IMR-90 (cell line): Measurements from ENCODE around the gene KYAT1. TPM values are rescaled to one million over a fixed set of nuclear protein-coding genes. Genes with fewer than 3 reads are reported as not detected.
A peak's percentile ranks its signal among the peaks of the same experiment; 100 is the strongest.

ENCODE experiments used
- ATAC-seq: fragments of 200-7000 bp; cut with Tn5 transposase; 2 replicates; pipeline ENCODE4 v1.9.1; 2020; ENCODE audit warnings: low read depth, mild to moderate bottlenecking, moderate library complexity
- BruUV-seq: library from RNA; stranded (reverse); fragments of 400-500 nt; replicated peaks from 2 replicates; lab custom pipeline; 2021; lab: Mats Ljungman, UMichigan
- CTCF ChIA-PET: fragments of 300-600 bp; formaldehyde crosslinking; extraction: SDS; loops from one replicate; lab custom pipeline; 2021; ENCODE audit warnings: antibody characterized with exemption; lab: Yijun Ruan, JAX
- POLR2A ChIA-PET: fragments of 300-600 bp; sonication (Branson Sonifier 250); formaldehyde crosslinking; loops from one replicate; lab custom pipeline; 2022; ENCODE audit warnings: antibody characterized with exemption; ENCODE audit not compliant: unreplicated experiment; lab: Charles Lee
- DNase-seq: peaks from one replicate; pipeline ENCODE4 v3.0.0; 2013
- H2AFZ ChIP-seq: replicated peaks from 2 replicates; pipeline ENCODE3; 2013; ENCODE audit warnings: low read length, mild to moderate bottlenecking; ENCODE audit not compliant: poor library complexity
- H2AK5ac ChIP-seq: 2 replicates; pipeline ENCODE4 v1.6.1; 2013; ENCODE audit warnings: low read depth, low read length, inconsistent platforms
- H2AK9ac ChIP-seq: replicated peaks from 2 replicates; pipeline ENCODE3; 2013; ENCODE audit warnings: mild to moderate bottlenecking, low read depth, low read length, moderate library complexity; ENCODE audit not compliant: poor library complexity
- H2BK120ac ChIP-seq: 2 replicates; pipeline ENCODE4 v1.6.1; 2013; ENCODE audit warnings: low read depth, low read length, inconsistent platforms
- H2BK15ac ChIP-seq: 3 replicates; pipeline ENCODE4 v1.6.1; 2013; ENCODE audit warnings: low read depth, low read length, inconsistent platforms
- H2BK20ac ChIP-seq: 2 replicates; pipeline ENCODE4 v1.6.1; 2013; ENCODE audit warnings: low read depth, mild to moderate bottlenecking, inconsistent platforms, low read length, moderate library complexity
- H2BK5ac ChIP-seq: 2 replicates; pipeline ENCODE4 v1.6.1; 2013; ENCODE audit warnings: mild to moderate bottlenecking, low read depth, low read length, inconsistent platforms; ENCODE audit not compliant: poor library complexity, severe bottlenecking
- H3K14ac ChIP-seq: replicated peaks from 2 replicates; pipeline ENCODE4 v1.6.1; 2013; ENCODE audit warnings: low read depth, low read length, inconsistent platforms
- H3K18ac ChIP-seq: 2 replicates; pipeline ENCODE4 v1.6.1; 2013; ENCODE audit warnings: low read depth, low read length, control low read depth
- H3K23ac ChIP-seq: 2 replicates; pipeline ENCODE4 v1.6.1; 2013; ENCODE audit warnings: low read depth, low read length, inconsistent platforms
- H3K27ac ChIP-seq: 2 replicates; pipeline ENCODE4 v1.5.1; 2013; ENCODE audit warnings: mild to moderate bottlenecking, control low read depth, low read length; ENCODE audit not compliant: insufficient read depth
- H3K27me3 ChIP-seq: 2 replicates; pipeline ENCODE4 v1.6.1; 2013; ENCODE audit warnings: low read length; ENCODE audit not compliant: control insufficient read depth, insufficient read depth
- H3K36me3 ChIP-seq: 2 replicates; pipeline ENCODE4 v1.6.1; 2013; ENCODE audit warnings: low read length, mixed read lengths; ENCODE audit not compliant: control insufficient read depth, insufficient read depth
- H3K4ac ChIP-seq: 2 replicates; pipeline ENCODE4 v1.6.1; 2013; ENCODE audit warnings: low read depth, low read length, inconsistent platforms
- H3K4me1 ChIP-seq: 2 replicates; pipeline ENCODE4 v1.6.1; 2013; ENCODE audit warnings: low read length, mixed read lengths; ENCODE audit not compliant: control insufficient read depth, insufficient read depth
- H3K4me2 ChIP-seq: 2 replicates; pipeline ENCODE4 v1.6.1; 2013; ENCODE audit warnings: low read depth, mild to moderate bottlenecking, control low read depth, low read length, moderate library complexity
- H3K4me3 ChIP-seq: 2 replicates; pipeline ENCODE4 v1.5.1; 2013; ENCODE audit warnings: low read depth, mild to moderate bottlenecking, control low read depth, low read length, moderate library complexity; ENCODE audit not compliant: insufficient read depth
- H3K56ac ChIP-seq: 2 replicates; pipeline ENCODE4 v1.6.1; 2013; ENCODE audit warnings: low read length, inconsistent platforms; ENCODE audit not compliant: insufficient read depth; ENCODE audit errors: extremely low read depth
- H3K79me1 ChIP-seq, 2 experiments: 2 replicates each; pipeline ENCODE4 v1.6.1; 2013; ENCODE audit warnings: low read length in 2 of 2, inconsistent platforms in 1 of 2, low read depth in 1 of 2
- H3K9ac ChIP-seq: 2 replicates; pipeline ENCODE4 v1.6.1; 2013; ENCODE audit warnings: low read depth, low read length, control low read depth
- H3K9me1 ChIP-seq: 2 replicates; pipeline ENCODE4 v1.6.1; 2013; ENCODE audit warnings: low read length, inconsistent platforms; ENCODE audit not compliant: insufficient read depth
- H3K9me3 ChIP-seq: 2 replicates; pipeline ENCODE4 v1.6.1; 2013; ENCODE audit warnings: low read length; ENCODE audit not compliant: control insufficient read depth, insufficient read depth
- H4K20me1 ChIP-seq: 2 replicates; pipeline ENCODE4 v1.6.1; 2013; ENCODE audit warnings: low read length, inconsistent platforms; ENCODE audit not compliant: insufficient read depth
- H4K5ac ChIP-seq: 2 replicates; pipeline ENCODE4 v1.6.1; 2013; ENCODE audit warnings: mild to moderate bottlenecking, low read depth, low read length, control low read depth
- H4K8ac ChIP-seq, 2 experiments: 2 replicates each; pipeline ENCODE4 v1.6.1; 2013; ENCODE audit warnings: low read depth in 2 of 2, low read length in 2 of 2, control low read depth in 1 of 2, inconsistent platforms in 1 of 2
- H4K91ac ChIP-seq: 2 replicates; pipeline ENCODE4 v1.6.1; 2013; ENCODE audit warnings: low read depth, low read length, inconsistent platforms; ENCODE audit not compliant: insufficient read depth
- SMC3 ChIP-seq: fragments of 150-350 bp; IDR thresholded peaks from 2 replicates; pipeline ENCODE4 v1.6.1; 2016; ENCODE audit warnings: low read depth, mild to moderate bottlenecking, antibody characterized with exemption, low read length, moderate library complexity
- WGBS, 2 experiments: methylation state at CpG; one replicate each; pipeline versions ENCODE4 v1.1.5 to v1.1.7; 2013; ENCODE audit warnings: missing lambda C conversion rate in 2 of 2; ENCODE audit not compliant: insufficient read length in 1 of 2; ENCODE audit errors: extremely low coverage in 2 of 2; 5-methylcytosine and 5-hydroxymethylcytosine counted together
- dilution Hi-C: fragments of 300-500 bp; cut with HindIII; formaldehyde crosslinking; loops from one replicate; pipeline ENCODE4 v1.14.3; 2018; ENCODE audit warnings: low sequenced_read_pairs; ENCODE audit not compliant: unreplicated experiment
- in situ Hi-C: fragments of 300-500 bp; cut with MboI; formaldehyde crosslinking; loops from 3 replicates; pipeline ENCODE4 v1.14.3; 2019; ENCODE audit warnings: low sequenced_read_pairs, inconsistent platforms, mixed read lengths
- intact Hi-C: fragments of 100-400 bp; cut with micrococcal nuclease; formaldehyde crosslinking; loops from 2 replicates; pipeline ENCODE4 v1.10.0; 2022
- polyA plus RNA-seq, 3 experiments: library from polyadenylated mRNA; depleted of rRNA; stranded (reverse); fragments of >200 nt; gene quantifications; 2 replicates each; pipeline ENCODE4 v1.2.3, GENCODE V29; 2012; ENCODE audit warnings: low replicate concordance in 1 of 3
- total RNA-seq: library from RNA; depleted of rRNA; stranded (reverse); fragments of >200 nt; gene quantifications from 2 replicates; pipeline ENCODE4 v1.2.3, GENCODE V29; 2012

KYAT1 gene
- total and polyA plus RNA-seq, 2 of the 4 experiments (the other 2 are of a cell fraction): 6.8 to 9.5 TPM

DNA sequence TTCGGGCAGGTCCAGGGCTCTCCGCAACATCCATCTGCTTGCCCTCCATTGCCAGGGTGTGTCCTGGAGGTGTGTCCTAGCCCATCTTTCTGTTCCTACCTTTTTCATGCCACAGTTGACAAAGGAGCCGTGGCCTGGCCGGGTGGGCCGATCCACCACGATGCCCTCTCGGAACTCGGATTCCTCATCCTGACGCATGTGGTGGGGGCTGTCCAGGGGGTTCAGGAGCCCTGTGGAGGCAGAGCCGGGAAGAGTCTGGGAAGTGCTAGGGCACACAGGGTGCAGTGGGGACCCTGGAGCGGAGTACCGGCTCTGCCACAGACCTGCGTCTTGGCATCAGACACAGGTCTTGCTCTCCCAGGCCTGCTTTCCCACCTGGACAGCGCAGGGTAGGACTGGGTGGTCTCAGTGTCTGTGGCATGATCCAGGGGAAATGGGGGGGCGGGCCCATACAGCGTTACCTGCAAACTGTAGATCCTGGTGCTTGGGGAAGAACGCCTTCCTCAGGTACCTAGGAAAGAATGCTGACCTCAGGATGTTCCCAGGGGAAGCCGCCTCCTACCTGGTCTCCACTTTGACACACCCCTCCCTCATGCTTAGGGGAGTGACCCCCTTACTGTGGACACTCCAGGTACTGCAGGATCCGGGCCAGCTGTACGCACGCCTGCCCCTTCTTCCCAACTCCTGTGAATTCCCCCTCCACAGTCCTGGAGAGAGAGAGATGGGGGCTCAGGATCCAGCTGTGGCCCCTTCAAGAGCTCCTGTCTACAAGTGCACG is 55.6 kb downstream of the KYAT1 start:
- Histone ChIP-seq H4K8ac (no peak overlapping the region), H3K36me3 (peaks cover 47% of the 10 kb centered on the region), H3K4me1 (peaks cover 5% of the 10 kb centered on the region; the same call in 1 of the 2 replicates), H3K9me1 (no peaks in the 10 kb centered on the region; the same call in 1 of the 2 replicates), H3K79me1 (peaks cover 23% of the 10 kb centered on the region in 2 experiments), H3K23ac (no peak overlapping the region), H3K4me2 (no peak overlapping the region), H4K91ac (no peak overlapping the region), H2BK15ac (no peak overlapping the region), H2AK5ac (no peak overlapping the region), H4K5ac (no peak overlapping the region), H2BK5ac (no peak overlapping the region), H2AK9ac (peak overlapping the region; percentile 65), H2BK20ac (no peak overlapping the region), H3K27ac (no peak overlapping the region), H3K27me3 (no peaks in the 10 kb centered on the region), H3K9ac (no peak overlapping the region), H3K18ac (no peak overlapping the region), H3K4ac (no peak overlapping the region), H2BK120ac (no peak overlapping the region), H3K14ac (no peak overlapping the region), H3K9me3 (no peaks in the 10 kb centered on the region), H2AFZ (no peak overlapping the region), H4K20me1 (peaks cover 3% of the 10 kb centered on the region; the same call in 1 of the 2 replicates), H3K56ac (no peak overlapping the region), H3K4me3 (no peak overlapping the region)
- in situ Hi-C loops (no loop called here), intact Hi-C loops (no loop called here), dilution Hi-C loops (no loop called here)
- CTCF ChIA-PET: interaction anchor here (3.2 kb wide), 1 partner anchor 8 kb away, joined by 11 read pairs; the partner anchor contains the start of gene ENDOG
- TF ChIP-seq SMC3: no peak
- DNase-seq: no peak
- no peak for ATAC-seq
- POLR2A ChIA-PET: no interaction called here
- no TSS peak for BruUV-seq
- 96% methylated on average over 9 of the region's 22 CpGs; no CpG with 5 or more reads in 1 of the 2 experiments for WGBS, 2 experiments
